Activated CD4-positive, CD25-positive, alpha-beta regulatory T cell treated with anti-CD3 and anti-CD28 coated beads, Interleukin-2, amount 50 U/mL, for 24 hours (primary cell): Measurements from ENCODE around the gene NSMF.
A peak's percentile ranks its signal among the peaks of the same experiment; 100 is the strongest.
"Not testable (repeated sequence)": the region's sequence is repeated elsewhere in the genome, so short reads cannot be mapped to it uniquely, and the experiment has no call there.

Source experiments
- ATAC-seq, 2 donors: fragments of 150-1000 bp; cut with Tn5 transposase; one replicate each; pipeline ENCODE4 v1.10.0; 2021; ENCODE audit warnings: mild to moderate bottlenecking in 1 of 2, moderate library complexity in 1 of 2

Gene NSMF

GRCh38 chr9:137456864-137457405 is 2.2 kb downstream of the NSMF start:
- ATAC-seq, result no peak

- ATAC-seq, result no peak
These were observed 2.9 kb downstream of the NSMF start for GRCh38 chr9:137456061-137456863.

DNA sequence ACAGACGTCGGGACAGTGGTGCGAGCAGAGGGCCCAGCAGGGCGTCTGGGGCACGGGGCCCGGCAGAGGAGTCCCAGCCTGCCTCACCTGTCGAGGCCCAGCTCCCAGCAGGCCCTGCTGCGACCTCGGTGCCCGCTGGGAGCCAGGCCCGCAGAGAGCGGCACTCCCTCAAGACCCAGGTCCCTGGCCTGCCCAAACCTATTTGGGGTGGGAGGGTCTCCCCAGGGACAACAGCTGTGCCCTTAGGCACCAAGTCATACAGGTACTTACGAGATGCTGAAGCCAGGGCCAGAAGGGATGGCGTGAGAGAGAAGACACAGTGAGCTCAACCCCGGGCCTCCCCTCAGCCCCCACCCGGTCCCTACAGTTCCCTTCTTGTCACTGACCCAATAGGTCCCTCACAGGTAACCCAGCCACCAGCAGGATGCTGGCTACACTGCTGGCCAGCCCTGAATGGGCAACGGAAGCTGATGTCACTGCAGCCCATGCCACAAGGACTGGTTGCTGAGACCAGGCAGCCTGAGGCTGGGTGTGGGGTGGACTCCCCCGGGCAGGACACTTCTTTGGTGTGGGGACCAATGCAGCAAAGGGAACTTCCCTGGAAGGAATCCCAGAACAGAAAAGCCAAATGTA is 3.7 kb downstream of the NSMF start:
- no peak for ATAC-seq

DNA sequence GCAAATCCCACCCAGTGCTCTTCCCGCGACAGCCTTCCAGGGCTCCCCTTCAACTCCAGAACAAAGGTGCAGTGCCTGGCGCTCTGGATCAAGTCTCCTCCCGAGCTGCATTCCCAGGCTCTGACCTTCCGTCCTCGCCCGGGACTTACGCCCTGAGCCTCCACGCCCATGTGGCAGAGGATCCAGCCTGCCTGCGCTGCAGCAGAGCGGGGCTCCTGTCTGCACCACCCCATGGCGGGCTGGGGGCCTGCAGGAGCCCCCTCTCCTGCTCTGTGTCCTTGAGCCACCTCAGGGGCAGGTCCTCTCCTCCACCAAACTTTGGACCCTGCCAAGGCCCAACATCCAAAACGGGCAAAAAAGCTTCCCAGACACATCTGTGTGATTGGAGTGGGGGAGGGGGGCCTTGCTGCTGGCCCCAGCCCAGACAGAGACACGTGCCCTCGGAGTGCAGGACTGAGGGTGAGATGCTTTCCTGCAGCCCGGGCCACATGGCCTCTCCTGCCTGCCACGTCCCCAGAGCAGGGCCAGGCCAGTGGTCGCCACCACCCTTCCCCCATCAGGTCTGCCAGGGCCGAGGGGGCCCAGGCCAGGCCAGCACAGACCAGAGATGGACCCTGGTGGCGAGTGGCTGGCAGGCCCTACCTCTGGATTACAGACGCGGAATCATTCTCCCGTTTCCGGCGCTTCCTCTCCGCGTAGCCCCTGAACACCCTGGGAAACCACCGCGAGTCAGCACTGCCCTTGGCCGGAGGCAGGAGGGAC is 4.4 kb downstream of the NSMF start:
- ATAC-seq, result no peak

DNA sequence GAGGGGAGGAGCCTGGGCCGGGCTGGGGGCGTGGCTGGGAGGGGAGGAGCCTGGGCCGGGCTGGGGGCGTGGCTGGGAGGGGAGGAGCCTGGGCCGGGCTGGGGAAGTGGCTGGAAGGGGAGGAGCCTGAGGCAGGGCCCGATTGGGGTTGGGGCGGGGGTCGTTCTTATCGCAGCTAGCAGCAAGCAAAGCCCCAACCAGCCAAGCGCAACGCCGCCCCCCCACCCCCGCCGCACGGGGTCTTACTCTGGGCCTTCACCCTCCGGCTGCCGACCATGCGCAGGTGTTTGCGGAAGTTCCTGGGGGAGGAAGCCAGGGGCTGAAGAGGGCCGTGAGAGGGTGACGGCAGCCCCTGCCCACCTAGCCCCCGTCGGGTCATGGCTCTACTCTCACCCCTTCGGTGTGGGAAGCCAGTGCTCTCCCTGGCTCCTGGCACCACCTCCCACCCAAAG is 5.0 kb downstream of the NSMF start:
- peak in 1 of 2 donors; percentile 11 for ATAC-seq

DNA sequence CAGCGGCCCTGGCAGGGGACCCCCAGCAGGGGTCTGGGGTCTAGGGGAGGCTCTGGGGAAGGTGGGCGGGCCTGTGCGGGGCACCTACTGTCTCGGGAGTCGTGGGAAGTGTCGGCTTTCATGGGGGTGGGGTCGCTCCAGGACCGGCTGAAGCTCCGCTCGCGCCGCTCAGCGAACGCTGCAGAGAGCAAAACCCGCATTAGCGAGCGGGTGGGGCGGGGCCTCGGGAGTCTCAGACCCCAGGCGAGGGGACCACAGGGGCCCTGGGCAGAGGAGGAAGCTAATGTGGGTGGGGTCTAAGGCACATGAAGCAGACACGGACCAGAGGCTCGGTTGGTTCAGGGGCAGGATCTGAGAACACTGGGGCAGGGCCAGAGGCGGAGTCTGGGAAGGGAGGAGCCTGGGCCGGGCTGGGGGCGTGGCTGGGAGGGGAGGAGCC is 5.5 kb downstream of the NSMF start:
- ATAC-seq, result peak; percentile 45 to 69

- ATAC-seq, result no peak
These were observed 6.1 kb downstream of the NSMF start for GRCh38 chr9:137452761-137453642.

GRCh38 chr9:137452006-137452760 is 7.0 kb downstream of the NSMF start:
- no peak for ATAC-seq

DNA sequence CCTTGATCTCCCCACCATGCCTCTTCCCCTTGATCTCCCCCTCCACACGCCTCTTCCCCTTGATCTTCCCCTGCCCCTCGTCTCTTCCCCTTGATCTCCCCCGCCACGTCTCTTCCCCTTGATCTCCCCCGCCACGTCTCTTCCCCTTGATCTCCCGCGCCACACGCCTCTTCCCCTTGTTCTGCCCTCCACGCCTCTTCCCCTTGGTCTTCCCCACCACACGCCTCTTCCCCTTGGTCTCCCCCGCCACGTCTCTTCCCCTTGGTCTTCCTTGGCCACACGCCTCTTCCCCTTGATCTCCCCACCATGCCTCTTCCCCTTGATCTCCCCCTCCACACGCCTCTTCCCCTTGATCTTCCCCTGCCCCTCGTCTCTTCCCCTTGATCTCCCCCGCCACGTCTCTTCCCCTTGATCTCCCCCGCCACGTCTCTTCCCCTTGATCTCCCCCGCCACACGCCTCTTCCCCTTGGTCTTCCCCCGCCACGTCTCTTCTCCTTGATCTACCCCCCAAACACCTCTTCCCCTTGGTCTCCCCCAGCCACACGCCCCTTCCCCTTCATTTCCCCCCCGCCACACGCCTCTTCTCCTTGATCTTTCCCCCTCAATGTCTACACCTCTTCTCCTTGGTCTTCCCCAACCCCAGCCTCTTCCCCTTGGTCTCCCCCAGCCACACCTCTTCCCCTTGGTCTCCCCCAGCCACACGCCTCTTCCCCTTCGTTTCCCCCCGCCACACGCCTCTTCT is 7.7 kb downstream of the NSMF start:
- ATAC-seq, result not testable (repeated sequence)

DNA sequence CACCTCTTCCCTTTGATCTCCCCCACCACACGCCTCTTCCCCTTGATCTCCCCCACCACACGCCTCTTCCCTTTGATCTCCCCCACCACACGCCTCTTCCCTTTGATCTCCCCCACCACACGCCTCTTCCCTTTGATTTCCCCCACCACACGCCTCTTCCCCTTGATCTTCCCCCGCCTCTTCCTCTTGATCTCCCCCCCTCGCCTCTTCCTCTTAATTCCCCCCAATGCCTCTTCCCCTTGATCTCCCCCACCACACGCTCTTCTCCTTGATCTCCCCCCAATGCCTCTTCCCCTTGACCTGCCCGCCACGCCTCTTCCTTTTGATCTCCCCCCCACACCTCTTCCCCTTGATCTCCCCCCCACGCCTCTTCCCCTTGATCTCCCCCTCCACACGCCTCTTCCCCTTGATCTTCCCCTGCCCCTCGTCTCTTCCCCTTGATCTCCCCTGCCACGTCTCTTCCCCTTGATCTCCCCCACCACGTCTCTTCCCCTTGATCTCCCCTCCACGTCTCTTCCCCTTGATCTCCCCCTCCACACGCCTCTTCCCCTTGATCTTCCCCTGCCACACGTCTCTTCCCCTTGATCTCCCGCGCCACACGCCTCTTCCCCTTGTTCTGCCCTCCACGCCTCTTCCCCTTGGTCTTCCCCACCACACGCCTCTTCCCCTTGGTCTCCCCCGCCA is 8.5 kb downstream of the NSMF start:
- not testable (repeated sequence) for ATAC-seq

DNA sequence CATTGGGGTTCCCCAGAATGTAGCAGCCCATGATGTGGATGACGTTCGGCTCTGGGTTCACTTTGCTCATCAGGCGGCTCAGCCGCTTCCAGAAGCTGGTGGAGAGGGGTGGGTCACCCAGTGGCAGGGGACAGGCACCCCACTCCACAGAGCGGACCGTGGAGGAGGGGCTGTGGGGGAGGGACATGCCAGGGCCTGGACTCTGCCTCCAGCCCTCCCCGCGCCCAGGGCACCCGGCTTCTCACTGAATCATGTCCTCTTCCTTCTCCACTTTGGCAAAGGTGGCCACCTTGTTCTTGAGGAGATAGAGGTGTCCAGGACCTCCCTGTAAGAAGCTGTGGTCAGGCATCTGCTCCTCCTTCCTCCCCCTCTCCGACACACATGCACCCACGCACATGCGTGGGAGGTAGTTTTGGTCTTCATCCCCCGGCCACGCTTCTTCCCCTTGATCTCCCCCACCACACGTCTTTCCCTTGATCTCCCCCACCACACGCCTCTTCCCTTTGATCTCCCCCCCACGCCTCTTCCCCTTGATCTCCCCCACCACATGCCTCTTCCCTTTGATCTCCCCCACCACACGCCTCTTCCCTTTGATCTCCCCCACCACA is 9.1 kb downstream of the NSMF start:
- no peak for ATAC-seq

DNA sequence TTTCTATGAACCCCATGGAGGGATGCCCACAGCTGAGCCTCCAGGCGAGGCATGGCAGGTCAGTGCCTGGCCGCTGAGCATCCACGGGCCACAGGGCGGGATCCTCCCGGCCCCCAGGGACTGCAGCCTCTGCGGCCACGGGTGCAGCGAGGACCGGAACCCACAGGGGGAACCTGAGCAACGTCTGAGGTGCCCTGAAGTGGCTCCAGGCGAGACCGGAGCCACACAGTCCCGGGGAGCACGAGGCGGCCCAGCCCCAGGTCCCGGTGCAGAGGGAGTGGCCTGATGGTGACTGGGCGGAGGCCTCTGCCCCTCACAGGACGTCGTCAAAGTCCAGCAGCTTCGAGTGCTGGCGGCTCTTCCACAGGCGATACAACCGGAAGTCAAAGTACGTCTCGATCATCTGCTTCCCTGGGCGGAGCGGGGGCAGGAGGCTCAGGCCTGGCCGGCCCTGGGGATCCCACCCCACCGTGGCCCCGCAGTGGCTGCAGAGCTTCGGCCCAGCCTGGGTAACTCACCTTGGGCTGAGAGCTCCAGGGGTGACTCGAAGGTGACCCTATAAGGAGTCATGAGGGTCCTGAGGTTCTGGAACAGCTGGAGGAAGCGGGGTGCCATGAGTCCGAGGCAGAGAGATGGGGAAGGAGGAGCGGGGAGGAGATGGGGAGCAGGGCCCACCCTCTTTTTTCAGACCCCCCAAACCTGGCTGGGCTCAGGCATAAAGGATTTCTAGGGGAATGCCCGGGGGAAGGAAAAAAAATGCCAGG is 9.9 kb downstream of the NSMF start:
- no peak for ATAC-seq

- no peak for ATAC-seq
These were observed 10.6 kb downstream of the NSMF start for GRCh38 chr9:137448602-137448962.

DNA sequence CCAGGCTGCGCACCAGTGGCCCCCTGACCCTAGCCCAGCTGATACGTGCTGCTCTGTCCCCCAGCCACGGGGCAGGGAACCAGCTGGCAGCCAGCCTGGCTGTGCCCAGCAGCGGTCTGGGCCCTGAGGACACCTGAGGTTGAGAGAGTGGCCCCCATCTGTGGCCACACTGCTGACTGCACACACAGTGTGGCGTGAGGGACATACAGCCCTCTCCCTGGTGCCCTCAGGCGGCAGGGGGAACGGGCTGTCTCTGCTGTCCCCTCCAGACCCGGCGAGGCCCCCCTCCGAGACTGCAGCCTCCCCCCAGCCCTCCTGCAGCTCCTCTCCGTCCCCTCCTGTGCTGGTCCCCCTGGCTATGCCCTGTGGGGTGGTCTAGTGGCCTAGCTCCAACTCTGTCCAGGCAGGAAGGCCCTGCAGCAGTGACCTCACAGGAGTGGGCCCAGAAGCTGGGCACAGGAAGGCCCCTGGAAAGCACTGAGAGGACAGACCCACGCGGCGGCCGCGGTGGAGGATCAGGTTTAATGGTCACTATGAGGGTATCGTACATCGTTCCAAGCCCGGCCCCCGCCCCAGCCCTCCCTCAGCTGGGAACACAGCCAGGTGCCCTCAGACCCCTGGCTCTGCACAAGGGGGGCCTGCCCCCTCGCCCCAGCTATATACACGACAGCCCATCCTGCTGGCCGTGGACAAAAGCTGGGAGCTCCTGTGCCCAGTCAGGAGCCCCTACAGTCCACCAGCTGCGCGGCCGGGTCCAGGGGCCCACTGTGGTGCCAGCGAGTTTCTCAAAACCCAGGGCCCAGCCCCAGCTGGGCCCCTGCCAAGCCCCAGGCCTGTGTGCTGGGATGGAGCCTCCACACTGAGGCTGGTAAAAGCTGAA is 11.2 kb downstream of the NSMF start:
- no peak for ATAC-seq

- ATAC-seq, result no peak
These were observed 12.2 kb downstream of the NSMF start for GRCh38 chr9:137446851-137447471.

GRCh38 chr9:137445930-137446431 is 13.2 kb downstream of the NSMF start:
- ATAC-seq, result no peak

DNA sequence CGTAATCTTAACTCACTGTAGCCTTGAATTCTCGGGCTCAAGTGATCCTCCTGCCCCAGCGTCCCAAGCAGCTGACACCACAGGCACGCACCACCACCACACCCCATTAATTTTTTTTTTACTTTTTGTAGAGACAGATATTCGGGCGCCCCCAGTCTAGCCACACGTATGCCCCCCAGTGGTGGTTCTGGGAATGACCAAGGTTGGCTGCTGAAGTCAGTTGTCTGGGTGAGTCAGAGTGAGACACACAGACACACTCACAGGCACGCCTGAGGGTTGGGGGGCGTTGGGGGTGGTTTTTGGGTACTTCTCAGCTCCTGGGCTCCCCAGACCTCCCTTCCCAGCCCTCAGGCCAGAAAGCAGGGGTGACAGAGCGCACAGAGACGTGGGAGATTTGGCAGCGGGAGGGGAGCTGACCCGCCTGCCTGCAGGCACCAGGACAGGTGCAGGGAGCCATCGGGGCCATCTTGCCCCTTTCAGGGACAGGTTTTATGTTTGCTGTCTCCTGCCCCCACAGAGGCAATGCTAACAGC is 13.8 kb downstream of the NSMF start:
- peak; percentile 87 to 90 for ATAC-seq
